Endodermal cell (in vitro differentiated cells): ENCODE measurements around the gene GID8. TPM values are rescaled to one million over a fixed set of nuclear protein-coding genes. Genes with fewer than 3 reads are reported as not detected.

Experiments used
- DNase-seq: peaks from one replicate; pipeline ENCODE4 v3.0.0-alpha.2; 2017
- H3K27ac ChIP-seq: 2 replicates; pipeline ENCODE4 v1.5.1; 2013; ENCODE audit warnings: mild to moderate bottlenecking, low read depth, low read length, moderate library complexity
- H3K27me3 ChIP-seq: 2 replicates; pipeline ENCODE4 v1.6.1; 2013; ENCODE audit warnings: mild to moderate bottlenecking, low read length, moderate library complexity; ENCODE audit not compliant: insufficient read depth, control insufficient read depth, poor library complexity, severe bottlenecking
- H3K36me3 ChIP-seq: 2 replicates; pipeline ENCODE4 v1.7.0; 2013; ENCODE audit warnings: mild to moderate bottlenecking, low read length, moderate library complexity; ENCODE audit not compliant: control insufficient read depth, insufficient read depth
- H3K4me1 ChIP-seq: one replicate; pipeline ENCODE4 v1.7.0; 2013; ENCODE audit warnings: low read length; ENCODE audit not compliant: control insufficient read depth, insufficient read depth
- H3K4me3 ChIP-seq: 2 replicates; pipeline ENCODE4 v1.5.1; 2013; ENCODE audit warnings: mild to moderate bottlenecking, low read length, moderate library complexity
- H3K9ac ChIP-seq: 2 replicates; pipeline ENCODE4 v1.6.1; 2013; ENCODE audit warnings: mild to moderate bottlenecking, low read length, moderate library complexity; ENCODE audit not compliant: poor library complexity, severe bottlenecking; ENCODE audit errors: extremely low read depth
- H3K9me3 ChIP-seq: 2 replicates; pipeline ENCODE4 v1.6.1; 2013; ENCODE audit warnings: mild to moderate bottlenecking, low read length, moderate library complexity; ENCODE audit not compliant: control insufficient read depth
- H3K27ac Mint-ChIP-seq: 2 replicates; pipeline ENCODE4 v1.8.0; 2020; ENCODE audit warnings: mixed read lengths
- H3K27me3 Mint-ChIP-seq: 2 replicates; pipeline ENCODE4 v1.8.0; 2021; ENCODE audit warnings: mild to moderate bottlenecking, mixed read lengths; ENCODE audit not compliant: insufficient read depth
- H3K36me3 Mint-ChIP-seq: 2 replicates; pipeline ENCODE4 v1.8.0; 2020; ENCODE audit warnings: low read depth, mixed read lengths
- H3K4me1 Mint-ChIP-seq: 2 replicates; pipeline ENCODE4 v1.8.0; 2020; ENCODE audit warnings: mixed read lengths
- H3K4me3 Mint-ChIP-seq: 2 replicates; pipeline ENCODE4 v1.8.0; 2020; ENCODE audit warnings: mild to moderate bottlenecking, moderate library complexity, mixed read lengths
- H3K9me3 Mint-ChIP-seq: 2 replicates; pipeline ENCODE4 v1.8.0; 2020; ENCODE audit warnings: mild to moderate bottlenecking, mixed read lengths
- WGBS, 2 experiments: methylation state at CpG; one replicate each; pipeline versions ENCODE4 v1.1.5 to v1.1.7; 2013; ENCODE audit warnings: missing lambda C conversion rate in 2 of 2, mixed read lengths in 1 of 2; ENCODE audit not compliant: insufficient coverage in 1 of 2, insufficient read length in 1 of 2; 5-methylcytosine and 5-hydroxymethylcytosine counted together
- total RNA-seq, 2 donors: library from RNA; stranded (reverse); fragmentation: NEBNext Ultra II Directional in 1 of 2; extraction: Animal tissue kit (Norgen Biotek cat#: 25700) in 1 of 2; gene quantifications; 2 replicates in 1 of 2; 3 replicates in 1 of 2; pipeline ENCODE4 v1.2.1, GENCODE V29; 2021
- TF ChIP-seq, protein P1 (sequence below): fragments of 200-600 bp; sonication (generic); conservative IDR thresholded peaks from 2 replicates; pipeline ENCODE4 v1.5.0; 2021; ENCODE audit warnings: antibody characterized with exemption, mild to moderate bottlenecking

The GID8 gene
- total RNA-seq, 2 donors from 2014 or later = 51.5 to 52.1 TPM

DNA sequence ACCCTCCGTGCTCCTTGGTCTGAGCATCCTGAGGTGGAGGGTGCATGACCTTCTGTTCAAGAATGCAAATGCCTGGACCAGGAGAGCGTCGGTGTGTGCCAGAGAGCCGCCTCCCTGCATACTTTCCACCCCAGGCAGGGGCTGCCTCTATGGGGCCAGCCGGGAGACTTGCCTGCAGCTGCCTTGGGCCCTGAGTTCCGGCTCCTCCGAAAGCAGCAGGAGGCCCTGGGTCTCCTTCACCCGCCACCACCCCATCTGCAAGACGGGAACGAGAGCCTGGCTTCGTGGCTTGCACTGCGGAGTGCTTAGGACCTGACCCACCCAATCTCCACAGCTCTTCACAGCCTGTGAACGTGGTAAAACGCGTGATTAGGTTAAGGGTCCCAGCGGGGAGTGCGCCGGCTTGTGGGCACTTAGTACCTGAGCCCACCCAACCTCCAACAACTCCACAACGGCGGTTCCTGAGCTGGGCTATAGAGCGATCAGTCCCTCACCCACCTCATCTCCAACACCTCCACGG lies 52.4 kb downstream of the GID8 start:
- H3K27me3 ChIP-seq = no peaks in the 10 kb centered on the region
- no peak overlapping the region for H3K27ac ChIP-seq
- H3K9me3 ChIP-seq = no peaks in the 10 kb centered on the region
- Mint-ChIP-seq H3K27me3 (peaks cover 2% of the 10 kb centered on the region), H3K27ac (no peak overlapping the region), H3K9me3 (no peaks in the 10 kb centered on the region), H3K36me3 (no peaks in the 10 kb centered on the region), H3K4me1 (peaks cover 1% of the 10 kb centered on the region), H3K4me3 (no peak overlapping the region)
- TF ChIP-seq, protein P1, sequence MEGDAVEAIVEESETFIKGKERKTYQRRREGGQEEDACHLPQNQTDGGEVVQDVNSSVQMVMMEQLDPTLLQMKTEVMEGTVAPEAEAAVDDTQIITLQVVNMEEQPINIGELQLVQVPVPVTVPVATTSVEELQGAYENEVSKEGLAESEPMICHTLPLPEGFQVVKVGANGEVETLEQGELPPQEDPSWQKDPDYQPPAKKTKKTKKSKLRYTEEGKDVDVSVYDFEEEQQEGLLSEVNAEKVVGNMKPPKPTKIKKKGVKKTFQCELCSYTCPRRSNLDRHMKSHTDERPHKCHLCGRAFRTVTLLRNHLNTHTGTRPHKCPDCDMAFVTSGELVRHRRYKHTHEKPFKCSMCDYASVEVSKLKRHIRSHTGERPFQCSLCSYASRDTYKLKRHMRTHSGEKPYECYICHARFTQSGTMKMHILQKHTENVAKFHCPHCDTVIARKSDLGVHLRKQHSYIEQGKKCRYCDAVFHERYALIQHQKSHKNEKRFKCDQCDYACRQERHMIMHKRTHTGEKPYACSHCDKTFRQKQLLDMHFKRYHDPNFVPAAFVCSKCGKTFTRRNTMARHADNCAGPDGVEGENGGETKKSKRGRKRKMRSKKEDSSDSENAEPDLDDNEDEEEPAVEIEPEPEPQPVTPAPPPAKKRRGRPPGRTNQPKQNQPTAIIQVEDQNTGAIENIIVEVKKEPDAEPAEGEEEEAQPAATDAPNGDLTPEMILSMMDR = no peak
- no peak for DNase-seq
- H3K36me3 ChIP-seq = no peaks in the 10 kb centered on the region
- no peaks in the 10 kb centered on the region for H3K4me1 ChIP-seq
- H3K9ac ChIP-seq = no peak overlapping the region
- H3K4me3 ChIP-seq = no peak overlapping the region
- WGBS, 2 experiments = 86 to 92% methylated on average over 13 to 22 of the region's 22 CpGs

- Histone ChIP-seq H3K9me3 (no peaks in the 10 kb centered on the region), H3K36me3 (no peaks in the 10 kb centered on the region), H3K4me3 (no peak overlapping the region), H3K9ac (no peak overlapping the region), H3K27ac (no peak overlapping the region), H3K27me3 (no peaks in the 10 kb centered on the region), H3K4me1 (no peaks in the 10 kb centered on the region)
- no peaks in the 10 kb centered on the region for H3K36me3 Mint-ChIP-seq
- peaks cover 1% of the 10 kb centered on the region for H3K4me1 Mint-ChIP-seq
- no peak for DNase-seq
- peaks cover 2% of the 10 kb centered on the region for H3K27me3 Mint-ChIP-seq
- no peak overlapping the region for H3K27ac Mint-ChIP-seq
- TF ChIP-seq, protein P1 = no peak
- 82 to 93% methylated on average over 11 to 13 of the region's 13 CpGs for WGBS, 2 experiments
- no peaks in the 10 kb centered on the region for H3K9me3 Mint-ChIP-seq
- H3K4me3 Mint-ChIP-seq = no peak overlapping the region
Measured at GRCh38 chr20:62991196-62991807, 53.4 kb downstream of the GID8 start.

- Mint-ChIP-seq H3K4me3 (no peak overlapping the region), H3K36me3 (no peaks in the 10 kb centered on the region), H3K27ac (no peak overlapping the region), H3K4me1 (no peaks in the 10 kb centered on the region), H3K27me3 (peaks cover 2% of the 10 kb centered on the region), H3K9me3 (no peaks in the 10 kb centered on the region)
- Histone ChIP-seq H3K4me1 (no peaks in the 10 kb centered on the region), H3K9me3 (no peaks in the 10 kb centered on the region), H3K27me3 (no peaks in the 10 kb centered on the region), H3K27ac (no peak overlapping the region), H3K36me3 (no peaks in the 10 kb centered on the region), H3K4me3 (no peak overlapping the region), H3K9ac (no peak overlapping the region)
- 80 to 83% methylated on average over 6 of the region's 6 CpGs for WGBS, 2 experiments
- DNase-seq = no peak
- TF ChIP-seq, protein P1 = no peak
Measured at GRCh38 chr20:62991863-62992262, 53.9 kb downstream of the GID8 start.
